Lower lobe of right lung (tissue), 2 donors: ENCODE measurements around the gene ICA1. TPM values are rescaled to one million over a fixed set of nuclear protein-coding genes. Genes with fewer than 3 reads are reported as not detected.

Experiments used
- ATAC-seq, 2 donors: fragments of 200-7000 bp; cut with Tn5 transposase; one replicate each; pipeline ENCODE4 v1.9.1; 2020 to 2022; ENCODE audit warnings: mild to moderate bottlenecking in 2 of 2, moderate library complexity in 2 of 2
- DNase-seq: peaks from one replicate; pipeline ENCODE4 v3.0.0-alpha.2; 2020
- H3K27ac ChIP-seq: fragments of 200-600 bp; one replicate; pipeline ENCODE4 v1.8.0; 2022
- H3K27me3 ChIP-seq: fragments of 200-600 bp; one replicate; pipeline ENCODE4 v1.8.0; 2022; ENCODE audit warnings: low read depth
- H3K36me3 ChIP-seq: fragments of 200-600 bp; one replicate; pipeline ENCODE4 v1.8.0; 2022; ENCODE audit warnings: mild to moderate bottlenecking
- H3K4me1 ChIP-seq: fragments of 200-600 bp; one replicate; pipeline ENCODE4 v1.8.0; 2022
- H3K4me3 ChIP-seq: fragments of 200-600 bp; one replicate; pipeline ENCODE4 v1.8.0; 2022; ENCODE audit warnings: mild to moderate bottlenecking
- H3K9me3 ChIP-seq: fragments of 200-600 bp; one replicate; pipeline ENCODE4 v1.8.0; 2022
- intact Hi-C: fragments of 100-400 bp; cut with DNase I; formaldehyde crosslinking; loops from one replicate; pipeline ENCODE4 v1.11.0; 2022
- total RNA-seq: library from RNA; stranded (reverse); fragmentation: NEBNext Ultra II Directional; extraction: Animal tissue kit (Norgen Biotek cat#: 25700); gene quantifications from one replicate; pipeline ENCODE4 v1.2.1, GENCODE V29; 2021
- TF ChIP-seq, protein P1 (sequence below): fragments of 200-600 bp; IDR thresholded peaks from one replicate; pipeline ENCODE4 v1.8.0; 2022; ENCODE audit warnings: antibody characterized with exemption, mild to moderate bottlenecking
- donor health status: DM: no; HTN: yes; CAD: no; lungs with severe emphysema.

ICA1 gene
- total RNA-seq, 1 donor from 2014 or later = 19.5 TPM

DNA sequence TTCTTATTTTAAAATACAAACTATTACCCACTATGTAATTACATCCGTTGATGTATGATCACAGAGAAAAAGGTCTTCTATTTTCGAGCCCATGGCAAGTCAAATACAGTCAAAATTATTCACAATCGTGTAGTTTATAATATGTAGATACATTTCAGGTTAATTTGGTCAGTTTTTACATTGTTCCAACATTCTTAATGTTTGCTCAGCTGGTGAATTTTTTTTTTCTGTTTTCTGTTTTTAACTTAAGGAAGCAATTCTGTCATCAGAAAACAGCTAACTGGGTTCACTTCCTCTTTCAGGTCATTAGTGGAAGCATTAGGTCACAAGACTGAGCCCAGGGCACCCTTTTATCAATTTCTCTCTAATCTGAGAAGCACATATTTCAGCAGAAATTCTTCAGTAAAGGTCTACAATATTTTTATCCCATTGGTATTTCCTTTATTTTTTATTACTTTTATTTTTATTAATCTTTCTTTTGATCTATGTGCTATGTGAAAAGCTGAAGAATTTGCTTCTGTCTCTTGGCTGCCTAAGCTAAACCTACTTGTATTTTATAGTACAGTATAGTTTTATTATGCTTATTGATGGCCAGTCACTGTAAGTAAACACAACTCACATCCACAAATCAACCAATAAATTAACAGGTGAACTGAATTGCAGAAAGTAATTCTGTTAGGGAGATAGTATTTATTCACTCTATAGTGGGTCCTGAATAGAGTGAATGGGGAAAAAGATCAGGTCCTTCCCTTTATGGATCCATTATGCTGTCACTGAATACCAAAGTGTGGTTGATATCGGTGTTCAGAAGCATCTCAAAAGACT lies 84.6 kb downstream of the ICA1 start:
- no peaks in the 10 kb centered on the region for H3K9me3 ChIP-seq
- intact Hi-C loops = no loop called here
- peaks cover 30% of the 10 kb centered on the region for H3K4me1 ChIP-seq
- DNase-seq = no peak
- peak in 1 of 2 donors; percentile 46 for ATAC-seq
- no peaks in the 10 kb centered on the region for H3K27me3 ChIP-seq
- H3K36me3 ChIP-seq = no peaks in the 10 kb centered on the region
- TF ChIP-seq, protein P1, sequence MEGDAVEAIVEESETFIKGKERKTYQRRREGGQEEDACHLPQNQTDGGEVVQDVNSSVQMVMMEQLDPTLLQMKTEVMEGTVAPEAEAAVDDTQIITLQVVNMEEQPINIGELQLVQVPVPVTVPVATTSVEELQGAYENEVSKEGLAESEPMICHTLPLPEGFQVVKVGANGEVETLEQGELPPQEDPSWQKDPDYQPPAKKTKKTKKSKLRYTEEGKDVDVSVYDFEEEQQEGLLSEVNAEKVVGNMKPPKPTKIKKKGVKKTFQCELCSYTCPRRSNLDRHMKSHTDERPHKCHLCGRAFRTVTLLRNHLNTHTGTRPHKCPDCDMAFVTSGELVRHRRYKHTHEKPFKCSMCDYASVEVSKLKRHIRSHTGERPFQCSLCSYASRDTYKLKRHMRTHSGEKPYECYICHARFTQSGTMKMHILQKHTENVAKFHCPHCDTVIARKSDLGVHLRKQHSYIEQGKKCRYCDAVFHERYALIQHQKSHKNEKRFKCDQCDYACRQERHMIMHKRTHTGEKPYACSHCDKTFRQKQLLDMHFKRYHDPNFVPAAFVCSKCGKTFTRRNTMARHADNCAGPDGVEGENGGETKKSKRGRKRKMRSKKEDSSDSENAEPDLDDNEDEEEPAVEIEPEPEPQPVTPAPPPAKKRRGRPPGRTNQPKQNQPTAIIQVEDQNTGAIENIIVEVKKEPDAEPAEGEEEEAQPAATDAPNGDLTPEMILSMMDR = no peak
- no peak overlapping the region for H3K4me3 ChIP-seq
- H3K27ac ChIP-seq = peak overlapping the region; percentile 39

DNA sequence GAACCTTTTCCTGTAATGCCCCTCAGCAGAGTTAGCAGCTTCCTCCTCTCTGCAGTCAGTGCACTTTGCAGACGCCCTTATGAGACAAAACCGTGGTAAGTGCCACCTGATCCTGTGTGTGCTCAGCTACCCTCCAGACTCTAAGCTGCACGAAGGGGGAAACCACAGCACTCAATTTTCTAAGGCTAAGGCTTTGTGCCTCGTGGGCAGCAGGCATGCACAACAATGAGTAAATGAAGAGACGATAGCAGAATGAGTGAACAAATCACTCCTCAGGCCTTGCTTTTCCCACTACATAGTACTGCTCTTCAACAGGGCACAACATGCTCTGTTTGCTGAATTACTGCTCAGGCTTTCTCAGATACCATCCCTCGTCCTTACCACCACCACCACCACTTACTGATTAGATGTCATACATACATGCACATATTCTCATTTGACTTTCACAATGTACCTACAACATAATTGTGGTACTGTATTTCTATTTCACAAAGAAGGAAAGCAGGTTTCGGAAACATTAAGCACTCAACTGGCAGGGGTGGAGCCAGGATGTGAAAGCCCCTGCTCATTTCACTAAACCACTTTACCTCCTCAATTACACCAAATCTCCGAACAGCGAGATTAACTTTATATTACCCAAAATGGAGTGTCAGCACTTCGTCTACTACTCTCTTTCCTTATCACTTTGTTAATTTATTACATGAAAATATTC lies 85.4 kb downstream of the ICA1 start:
- H3K36me3 ChIP-seq = no peaks in the 10 kb centered on the region
- H3K27ac ChIP-seq = peak overlapping the region; percentile 39
- ATAC-seq (peak; percentile 80 to 85), DNase-seq (no peak)
- intact Hi-C loops = no loop called here
- TF ChIP-seq, protein P1 = no peak
- no peak overlapping the region for H3K4me3 ChIP-seq
- no peaks in the 10 kb centered on the region for H3K27me3 ChIP-seq
- no peaks in the 10 kb centered on the region for H3K9me3 ChIP-seq
- H3K4me1 ChIP-seq = peaks cover 30% of the 10 kb centered on the region

DNA sequence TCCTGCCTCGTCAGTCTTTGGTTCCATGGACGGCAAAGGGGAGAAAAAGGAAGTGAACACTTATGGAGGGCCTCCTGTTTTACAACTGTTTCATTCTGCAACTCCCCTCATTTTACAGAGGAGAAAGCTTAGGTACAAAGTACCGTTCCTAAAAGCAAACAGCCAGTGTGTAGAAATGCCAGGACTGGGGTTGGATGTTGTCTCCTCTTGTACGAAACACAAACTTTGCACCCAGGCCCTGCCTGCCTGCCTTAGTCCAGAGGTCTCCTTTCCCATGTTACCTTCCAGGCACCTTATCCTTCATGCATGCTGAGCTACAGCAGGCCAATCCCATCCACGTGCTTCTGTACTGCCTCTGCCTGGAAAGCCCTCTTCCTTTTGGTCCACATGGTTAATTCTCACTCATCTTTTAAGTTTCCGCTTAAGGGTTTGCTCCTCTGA lies 86.0 kb downstream of the ICA1 start:
- Histone ChIP-seq H3K27ac (peak overlapping the region; percentile 39), H3K9me3 (no peaks in the 10 kb centered on the region), H3K36me3 (no peaks in the 10 kb centered on the region), H3K27me3 (no peaks in the 10 kb centered on the region), H3K4me1 (peaks cover 30% of the 10 kb centered on the region), H3K4me3 (no peak overlapping the region)
- TF ChIP-seq, protein P1 = no peak
- intact Hi-C loops = no loop called here
- DNase-seq (no peak), ATAC-seq (peak in 1 of 2 donors; percentile 20)

DNA sequence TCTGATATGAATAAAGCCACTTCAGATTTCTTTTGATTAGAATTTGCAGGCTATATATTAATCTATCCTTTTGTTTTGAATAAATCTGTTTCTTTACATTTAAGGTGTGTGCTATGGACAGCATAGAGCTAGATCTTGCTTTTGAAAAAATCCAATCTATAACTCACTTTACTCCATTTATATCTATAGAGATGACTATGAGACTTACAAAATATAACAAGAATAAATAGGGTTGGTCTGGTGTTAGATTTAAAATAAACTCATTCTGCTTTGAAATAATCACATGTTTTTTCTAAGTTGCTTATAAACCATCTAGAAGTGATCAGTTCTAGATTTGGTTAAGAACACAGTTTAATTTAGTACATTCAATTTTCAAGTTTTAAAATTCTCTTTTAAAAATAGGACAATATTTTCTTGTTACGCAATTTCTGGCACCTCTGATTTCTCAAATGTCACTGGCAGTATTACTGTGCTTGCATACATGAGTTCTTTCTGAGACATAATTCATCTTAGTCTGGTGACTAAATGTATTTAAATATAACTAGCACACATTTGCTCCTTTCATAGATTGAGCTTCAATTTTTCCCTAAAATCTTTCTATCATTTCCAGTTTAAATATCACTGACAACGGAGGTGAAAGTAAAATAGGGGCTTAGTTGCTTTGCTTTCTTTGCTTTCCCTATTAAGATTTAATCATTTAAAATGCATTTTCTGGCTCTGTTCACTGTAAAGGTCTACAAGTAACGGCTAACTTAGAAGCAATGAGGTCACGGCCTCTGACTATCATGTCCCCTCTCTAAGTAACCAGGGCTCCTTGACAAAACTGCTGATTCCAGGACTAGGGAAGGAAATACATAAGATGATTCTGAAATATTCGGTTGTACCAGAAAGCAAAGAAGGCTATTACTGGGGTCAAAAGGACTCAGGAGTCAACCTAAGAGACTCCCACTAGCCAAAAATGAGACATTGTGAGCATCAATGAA lies 89.3 kb downstream of the ICA1 start:
- TF ChIP-seq, protein P1 = no peak
- DNase-seq (no peak), ATAC-seq (no peak)
- H3K27ac ChIP-seq = no peak overlapping the region
- intact Hi-C loops = no loop called here
- H3K27me3 ChIP-seq = no peaks in the 10 kb centered on the region
- H3K4me3 ChIP-seq = no peak overlapping the region
- no peaks in the 10 kb centered on the region for H3K9me3 ChIP-seq
- no peaks in the 10 kb centered on the region for H3K36me3 ChIP-seq
- H3K4me1 ChIP-seq = peaks cover 24% of the 10 kb centered on the region

DNA sequence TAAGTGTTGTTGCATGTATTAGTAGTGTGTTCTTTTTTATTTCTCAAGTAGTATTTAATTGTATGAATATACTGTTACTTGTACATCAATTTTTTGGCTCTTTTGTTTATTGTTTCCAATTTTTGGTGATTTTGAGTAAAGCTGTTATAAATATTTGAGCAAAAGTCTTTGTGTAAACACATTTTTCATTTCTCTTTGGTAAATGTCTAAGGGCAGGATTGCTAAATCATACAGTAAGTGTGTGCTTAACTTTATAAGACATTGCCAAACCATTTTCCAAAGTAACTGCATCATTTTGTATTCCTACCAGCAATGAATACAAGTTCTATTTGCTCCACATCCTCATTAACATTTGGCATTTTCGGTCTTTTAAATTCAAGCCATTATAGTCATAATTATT lies 92.8 kb downstream of the ICA1 start:
- Histone ChIP-seq H3K27ac (no peak overlapping the region), H3K4me3 (no peak overlapping the region), H3K4me1 (no peaks in the 10 kb centered on the region), H3K36me3 (no peaks in the 10 kb centered on the region), H3K27me3 (no peaks in the 10 kb centered on the region), H3K9me3 (no peaks in the 10 kb centered on the region)
- intact Hi-C loops = no loop called here
- ATAC-seq = no peak
- TF ChIP-seq, protein P1 = no peak
- DNase-seq = no peak
